Choroid plexus epithelial cell (primary cell): Measurements from ENCODE around the gene WNK2.

Experiments used
- DNase-seq: peaks from one replicate; pipeline ENCODE4 v3.0.0-alpha.2; 2010; ENCODE audit warnings: low read depth
- H3K4me3 ChIP-seq: 2 replicates; pipeline ENCODE4 v1.5.1; 2011; ENCODE audit warnings: low read depth, mild to moderate bottlenecking, control low read depth, low read length, moderate library complexity
- TF ChIP-seq, protein P1 (sequence below): conservative IDR thresholded peaks from 2 replicates; pipeline ENCODE4 v1.5.1; 2011; ENCODE audit warnings: low read depth, mild to moderate bottlenecking, control low read depth, inconsistent platforms, low read length, moderate library complexity

The WNK2 gene

DNA sequence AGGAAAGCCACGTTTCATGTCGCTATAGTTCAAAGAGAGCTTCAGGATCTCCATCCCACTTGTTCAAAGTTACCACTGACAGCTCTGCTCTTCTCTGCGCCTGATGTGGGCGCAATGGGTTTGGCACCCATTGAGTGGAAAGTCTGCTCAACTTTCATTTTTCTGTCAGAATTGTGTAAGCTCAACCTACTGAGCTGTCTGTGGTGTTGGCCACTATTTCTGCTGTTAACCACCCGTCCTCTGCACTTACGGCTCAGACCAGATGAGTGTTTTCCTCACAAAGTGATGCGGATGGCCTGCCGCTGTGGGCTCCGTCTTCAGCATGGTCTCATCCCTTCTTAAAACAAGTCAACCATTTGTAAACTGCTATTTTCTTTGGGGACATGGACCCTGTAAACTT lies 131.2 kb downstream of the WNK2 start:
- TF ChIP-seq, protein P1, sequence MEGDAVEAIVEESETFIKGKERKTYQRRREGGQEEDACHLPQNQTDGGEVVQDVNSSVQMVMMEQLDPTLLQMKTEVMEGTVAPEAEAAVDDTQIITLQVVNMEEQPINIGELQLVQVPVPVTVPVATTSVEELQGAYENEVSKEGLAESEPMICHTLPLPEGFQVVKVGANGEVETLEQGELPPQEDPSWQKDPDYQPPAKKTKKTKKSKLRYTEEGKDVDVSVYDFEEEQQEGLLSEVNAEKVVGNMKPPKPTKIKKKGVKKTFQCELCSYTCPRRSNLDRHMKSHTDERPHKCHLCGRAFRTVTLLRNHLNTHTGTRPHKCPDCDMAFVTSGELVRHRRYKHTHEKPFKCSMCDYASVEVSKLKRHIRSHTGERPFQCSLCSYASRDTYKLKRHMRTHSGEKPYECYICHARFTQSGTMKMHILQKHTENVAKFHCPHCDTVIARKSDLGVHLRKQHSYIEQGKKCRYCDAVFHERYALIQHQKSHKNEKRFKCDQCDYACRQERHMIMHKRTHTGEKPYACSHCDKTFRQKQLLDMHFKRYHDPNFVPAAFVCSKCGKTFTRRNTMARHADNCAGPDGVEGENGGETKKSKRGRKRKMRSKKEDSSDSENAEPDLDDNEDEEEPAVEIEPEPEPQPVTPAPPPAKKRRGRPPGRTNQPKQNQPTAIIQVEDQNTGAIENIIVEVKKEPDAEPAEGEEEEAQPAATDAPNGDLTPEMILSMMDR, result no peak
- DNase-seq, result no peak
- no peak overlapping the region for H3K4me3 ChIP-seq

DNA sequence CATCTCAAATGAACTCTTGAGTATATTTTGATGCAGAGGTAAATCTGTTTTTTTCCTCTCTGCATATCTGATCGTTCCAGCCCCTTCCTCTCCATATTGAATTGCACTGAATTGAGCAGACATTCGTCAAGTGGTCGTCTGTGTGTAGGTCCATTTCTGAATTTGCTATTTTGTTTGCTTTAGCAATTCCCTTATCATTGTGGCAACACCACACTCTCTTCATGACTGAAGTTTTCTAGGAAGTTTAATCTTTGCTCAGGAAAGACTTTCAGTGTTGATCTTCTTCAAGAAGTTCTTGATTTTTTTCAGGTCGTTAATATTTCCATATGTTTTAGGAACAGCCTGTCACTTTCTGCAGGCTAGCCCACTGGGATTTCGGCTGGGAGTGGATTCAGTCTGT lies 132.0 kb downstream of the WNK2 start:
- no peak for DNase-seq
- no peak overlapping the region for H3K4me3 ChIP-seq
- TF ChIP-seq, protein P1, result no peak

DNA sequence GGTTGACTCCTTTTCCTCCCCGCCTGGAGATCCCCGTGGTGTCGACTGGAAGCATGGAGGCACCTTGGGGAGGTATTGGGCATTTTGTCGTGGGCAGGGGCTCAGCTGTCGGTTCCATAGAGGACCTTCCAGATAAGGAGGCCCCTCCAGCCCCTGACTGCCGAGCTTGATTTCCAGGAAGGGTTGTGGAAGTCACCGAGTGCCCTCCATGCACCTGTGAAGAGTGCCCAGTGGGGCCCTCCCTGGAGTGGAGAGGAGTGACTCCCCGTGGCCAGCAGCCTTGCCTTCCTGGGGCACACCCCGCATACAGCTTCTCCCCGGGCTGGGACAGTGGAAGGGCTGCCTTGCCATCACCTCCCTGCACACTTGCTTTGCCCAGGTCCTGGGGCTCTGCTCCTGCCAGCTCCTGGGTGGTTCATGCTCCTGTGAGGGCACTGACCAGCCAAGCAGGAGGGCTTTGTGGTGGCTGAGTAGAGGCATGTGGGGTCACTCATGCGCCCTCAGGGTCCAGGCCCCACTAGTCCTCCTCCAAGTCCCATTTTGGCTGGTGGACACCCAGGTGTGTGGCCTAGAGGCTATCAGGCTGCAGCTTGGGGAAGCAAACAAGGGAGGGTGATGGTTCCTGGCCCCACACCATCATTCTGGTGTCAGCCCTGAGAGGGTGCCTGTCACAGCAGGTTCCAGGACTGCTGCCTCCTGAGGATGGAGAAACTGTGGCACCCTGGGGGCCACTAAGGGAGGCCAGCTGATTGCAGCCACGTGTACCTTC lies 133.0 kb downstream of the WNK2 start:
- TF ChIP-seq, protein P1, result no peak
- H3K4me3 ChIP-seq, result no peak overlapping the region
- no peak for DNase-seq

DNA sequence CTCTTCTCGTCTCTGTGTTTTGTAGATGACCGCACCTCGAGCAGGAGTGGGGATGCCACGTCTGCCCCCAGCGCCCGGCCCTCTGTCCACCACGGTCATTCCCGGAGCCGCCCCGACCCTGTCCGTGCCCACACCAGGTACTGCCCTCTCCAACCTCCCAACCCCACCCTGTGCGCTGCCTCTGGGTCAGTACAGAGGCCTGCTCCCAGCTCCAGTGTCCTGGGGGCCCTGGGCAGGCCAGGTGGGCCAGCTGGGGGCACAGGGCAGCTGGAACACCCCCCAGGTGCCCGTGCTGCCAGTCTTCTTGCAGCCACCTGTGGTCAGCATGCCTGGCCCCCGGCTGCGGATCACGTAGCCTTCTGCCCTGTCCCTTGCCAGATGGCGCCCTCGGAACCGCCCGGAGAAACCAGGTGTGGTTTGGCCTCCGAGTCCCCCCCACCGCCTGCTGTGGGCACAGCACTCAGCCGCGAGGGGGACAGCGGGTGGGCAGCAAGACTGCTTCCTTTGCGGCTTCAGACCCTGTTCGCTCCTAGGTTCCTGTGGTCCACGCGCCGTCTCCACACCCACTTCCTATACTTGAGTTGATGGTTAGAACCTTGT lies 133.7 kb downstream of the WNK2 start:
- H3K4me3 ChIP-seq, result no peak overlapping the region

DNA sequence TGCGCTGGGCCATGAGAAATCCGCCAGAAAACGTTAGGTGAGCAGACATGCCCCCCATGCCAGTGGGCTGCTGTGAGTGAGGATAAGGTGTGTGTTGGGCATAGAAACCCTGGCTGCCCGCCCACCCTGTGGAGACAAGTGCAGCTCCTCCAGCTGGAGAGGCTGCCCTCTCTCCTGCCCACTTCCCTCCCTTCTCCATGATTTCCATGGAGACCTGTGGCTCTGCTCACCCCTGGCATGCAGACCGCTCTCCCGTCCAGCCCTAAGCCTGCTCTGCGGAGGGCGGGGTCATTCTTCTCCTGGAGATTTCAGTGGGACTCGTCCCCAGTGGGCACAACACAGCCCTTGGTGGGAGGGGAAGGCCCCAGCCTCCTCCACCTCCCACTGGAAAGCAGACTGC lies 134.5 kb downstream of the WNK2 start:
- DNase-seq, result no peak

More for the DNA sequence above, 133.7 kb downstream of the WNK2 start:
- no peak for DNase-seq
- TF ChIP-seq, protein P1, result no peak

DNA sequence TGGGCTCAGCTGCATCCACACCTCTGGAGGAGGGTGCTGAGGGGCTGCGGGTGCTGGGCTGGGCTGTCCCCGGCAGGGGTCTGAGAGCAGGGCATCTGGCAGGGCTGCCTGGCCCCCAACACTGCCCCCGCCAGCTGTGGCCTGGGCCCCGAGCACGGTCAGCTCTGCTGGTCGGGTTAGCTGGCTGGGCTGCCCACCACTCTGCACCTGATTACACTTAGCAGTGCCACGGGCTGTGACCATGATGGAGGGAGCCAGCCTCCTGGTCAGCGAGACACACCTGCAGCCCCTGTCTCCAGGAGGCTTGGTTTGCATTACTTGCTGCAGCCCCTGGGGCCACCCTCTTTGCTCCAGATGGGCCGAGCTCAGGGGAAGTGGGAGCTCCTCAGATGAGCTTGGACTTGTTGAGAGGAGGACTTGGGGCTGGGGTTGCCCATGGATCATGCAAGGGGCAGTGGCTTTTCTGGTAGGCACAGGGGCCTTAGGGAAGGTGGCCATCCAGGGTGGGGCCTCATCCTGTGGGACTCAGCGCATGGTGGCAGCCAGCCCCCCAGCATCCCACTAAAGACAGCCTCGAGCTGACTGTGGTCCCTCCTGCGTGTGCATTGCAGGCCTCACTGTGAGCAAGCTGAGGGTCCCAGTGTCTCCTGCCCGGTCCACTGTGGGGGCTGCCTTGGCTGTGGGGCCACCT lies 135.5 kb downstream of the WNK2 start:
- DNase-seq, result no peak
- TF ChIP-seq, protein P1, result no peak
- H3K4me3 ChIP-seq, result no peak overlapping the region

More for the DNA sequence above, 134.5 kb downstream of the WNK2 start:
- no peak overlapping the region for H3K4me3 ChIP-seq
- TF ChIP-seq, protein P1, result no peak
